HCT116 (cell line): ENCODE data around the gene HTR3B.

Source experiments
- CEBPB ChIP-seq: IDR thresholded peaks from 2 replicates; pipeline ENCODE4 v1.6.1; 2012; ENCODE audit warnings: low read depth
- ELF1 ChIP-seq: IDR thresholded peaks from 2 replicates; pipeline ENCODE4 v1.6.1; 2012; ENCODE audit warnings: low read depth, borderline replicate concordance
- EZH2 ChIP-seq: fragments of 200-600 bp; sonication (generic); IDR thresholded peaks from 2 replicates; pipeline ENCODE4 v1.6.1; 2017; ENCODE audit warnings: antibody characterized with exemption, mixed run types
- SP1 ChIP-seq: IDR thresholded peaks from 2 replicates; pipeline ENCODE4 v1.6.1; 2012; ENCODE audit warnings: low read depth
- ZNF274 ChIP-seq: fragments of 200-500 bp; sonication (Bioruptor generic); IDR thresholded peaks from 2 replicates; pipeline ENCODE4 v1.6.1; 2014; ENCODE audit warnings: mild to moderate bottlenecking, low read depth, low read length, inconsistent platforms
- TF ChIP-seq, protein P1 (sequence below), 3 experiments: fragments of 200-600 bp in 1 of 3; sonication (generic) in 1 of 3; IDR thresholded peaks in 2 of 3; conservative IDR thresholded peaks in 1 of 3; 2 replicates each; pipeline ENCODE4 v1.5.1; 2012 to 2017; ENCODE audit warnings: low read depth in 2 of 3, low read length in 2 of 3, antibody characterized with exemption in 1 of 3, borderline replicate concordance in 1 of 3, control low read depth in 1 of 3, mild to moderate bottlenecking in 1 of 3, mixed read lengths in 1 of 3, mixed run types in 1 of 3, moderate library complexity in 1 of 3; ENCODE audit not compliant: insufficient read depth in 1 of 3

DNA sequence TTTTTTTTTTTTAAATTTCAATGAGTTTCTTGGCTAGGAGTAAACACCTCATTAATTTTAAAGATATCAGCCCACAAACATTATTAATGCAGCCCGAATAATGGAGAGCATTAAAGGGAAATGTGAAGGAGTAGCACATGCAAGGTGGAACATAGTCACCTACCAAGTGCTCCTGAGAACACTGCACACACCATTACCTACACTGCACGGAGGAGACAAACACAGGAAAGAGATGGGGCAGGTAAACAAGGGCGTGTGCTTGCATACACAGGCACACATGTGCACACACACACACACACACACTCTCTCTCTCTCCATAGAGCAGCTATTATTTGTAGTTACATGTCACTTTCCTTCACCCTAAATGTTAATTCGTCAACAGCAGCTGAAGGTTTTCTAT, 30.2 kb downstream of the HTR3B start:
- TF ChIP-seq, protein P1, sequence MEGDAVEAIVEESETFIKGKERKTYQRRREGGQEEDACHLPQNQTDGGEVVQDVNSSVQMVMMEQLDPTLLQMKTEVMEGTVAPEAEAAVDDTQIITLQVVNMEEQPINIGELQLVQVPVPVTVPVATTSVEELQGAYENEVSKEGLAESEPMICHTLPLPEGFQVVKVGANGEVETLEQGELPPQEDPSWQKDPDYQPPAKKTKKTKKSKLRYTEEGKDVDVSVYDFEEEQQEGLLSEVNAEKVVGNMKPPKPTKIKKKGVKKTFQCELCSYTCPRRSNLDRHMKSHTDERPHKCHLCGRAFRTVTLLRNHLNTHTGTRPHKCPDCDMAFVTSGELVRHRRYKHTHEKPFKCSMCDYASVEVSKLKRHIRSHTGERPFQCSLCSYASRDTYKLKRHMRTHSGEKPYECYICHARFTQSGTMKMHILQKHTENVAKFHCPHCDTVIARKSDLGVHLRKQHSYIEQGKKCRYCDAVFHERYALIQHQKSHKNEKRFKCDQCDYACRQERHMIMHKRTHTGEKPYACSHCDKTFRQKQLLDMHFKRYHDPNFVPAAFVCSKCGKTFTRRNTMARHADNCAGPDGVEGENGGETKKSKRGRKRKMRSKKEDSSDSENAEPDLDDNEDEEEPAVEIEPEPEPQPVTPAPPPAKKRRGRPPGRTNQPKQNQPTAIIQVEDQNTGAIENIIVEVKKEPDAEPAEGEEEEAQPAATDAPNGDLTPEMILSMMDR (IDR thresholded peaks at IDR 0.05 in 2 of 3, conservative IDR thresholded peaks at IDR 0.05 in 1 of 3; ENCODE audit: borderline replicate concordance in 1 of 3, insufficient read depth in 1 of 3, low read depth in 2 of 3, low read length in 2 of 3) = no peak
- no peak for TF ChIP-seq EZH2
- TF ChIP-seq SP1 = no peak
- TF ChIP-seq ELF1 = no peak
- no peak for TF ChIP-seq ZNF274
- no peak for TF ChIP-seq CEBPB
